ENCODE results near the gene NR1D1.

- TF ChIP-seq CTCF (conservative IDR thresholded peaks at IDR 0.05; ENCODE audit: low read length) = no peak
- no peak for TF ChIP-seq EZH2phosphoT487 (IDR thresholded peaks at IDR 0.05; ENCODE audit: borderline replicate concordance)
These were observed 9.9 kb downstream of the NR1D1 start for GRCh38 chr17:40090237-40091119.
